ENCODE results near the gene GET3. TPM values are rescaled to one million over a fixed set of nuclear protein-coding genes. Genes with fewer than 3 reads are reported as not detected.
"Not testable (repeated sequence)": the region's sequence is repeated elsewhere in the genome, so short reads cannot be mapped to it uniquely, and the experiment has no call there.

GET3 gene
- total RNA-seq, 1 donor from 2014 or later: 57.5 TPM

DNA sequence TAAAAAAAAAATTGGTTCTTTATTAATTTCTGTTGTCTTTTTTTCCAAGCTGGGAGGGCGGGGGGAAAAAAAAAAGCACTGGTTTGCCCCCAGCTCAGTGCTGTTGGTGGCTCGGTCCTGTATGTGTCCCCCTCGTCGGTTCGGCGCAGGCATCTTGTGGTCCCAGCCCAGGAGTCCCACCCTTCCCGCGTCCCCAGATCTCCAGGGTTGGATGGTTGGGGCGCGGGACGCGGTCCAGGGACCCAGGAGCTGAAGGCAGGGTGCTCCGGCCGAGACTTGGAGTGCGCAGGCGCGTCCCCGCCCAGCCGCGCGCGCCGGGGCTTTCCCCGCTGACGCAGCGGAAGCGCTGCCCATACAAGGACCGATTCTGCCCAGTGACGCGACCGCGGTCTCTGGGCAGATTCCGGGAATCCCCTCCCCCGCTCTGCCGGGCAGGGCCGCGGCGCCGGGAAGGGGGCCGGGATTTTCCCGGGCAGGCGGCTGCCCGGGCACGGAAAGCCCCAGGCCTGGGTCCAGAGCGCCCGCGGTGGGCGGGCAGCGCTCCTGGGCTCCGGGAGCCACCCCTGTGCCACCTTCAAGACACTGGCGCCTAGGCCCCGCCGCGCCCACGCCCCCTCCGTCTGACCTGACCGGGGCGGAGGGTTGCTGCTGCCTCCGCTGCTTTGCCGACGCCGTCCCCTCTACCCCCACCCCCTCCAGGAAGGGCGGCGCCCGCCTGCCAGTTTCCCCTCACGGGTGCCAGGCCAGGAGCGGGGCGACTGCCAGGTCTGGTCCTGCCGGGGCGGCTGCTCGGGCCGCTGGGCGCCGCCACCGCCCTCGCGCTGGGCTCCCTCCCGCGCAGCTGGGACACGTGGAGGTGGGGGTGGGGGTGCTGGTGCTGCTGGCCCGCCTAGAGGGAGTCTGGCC lies 56.2 kb downstream of the GET3 start:
- H3K27me3 ChIP-seq (ENCODE audit: low read depth): no peaks in the 10 kb centered on the region
- H3K9me3 ChIP-seq: no peaks in the 10 kb centered on the region
- H3K4me3 ChIP-seq: peak overlapping the region; percentile 95
- TF ChIP-seq, protein P1, sequence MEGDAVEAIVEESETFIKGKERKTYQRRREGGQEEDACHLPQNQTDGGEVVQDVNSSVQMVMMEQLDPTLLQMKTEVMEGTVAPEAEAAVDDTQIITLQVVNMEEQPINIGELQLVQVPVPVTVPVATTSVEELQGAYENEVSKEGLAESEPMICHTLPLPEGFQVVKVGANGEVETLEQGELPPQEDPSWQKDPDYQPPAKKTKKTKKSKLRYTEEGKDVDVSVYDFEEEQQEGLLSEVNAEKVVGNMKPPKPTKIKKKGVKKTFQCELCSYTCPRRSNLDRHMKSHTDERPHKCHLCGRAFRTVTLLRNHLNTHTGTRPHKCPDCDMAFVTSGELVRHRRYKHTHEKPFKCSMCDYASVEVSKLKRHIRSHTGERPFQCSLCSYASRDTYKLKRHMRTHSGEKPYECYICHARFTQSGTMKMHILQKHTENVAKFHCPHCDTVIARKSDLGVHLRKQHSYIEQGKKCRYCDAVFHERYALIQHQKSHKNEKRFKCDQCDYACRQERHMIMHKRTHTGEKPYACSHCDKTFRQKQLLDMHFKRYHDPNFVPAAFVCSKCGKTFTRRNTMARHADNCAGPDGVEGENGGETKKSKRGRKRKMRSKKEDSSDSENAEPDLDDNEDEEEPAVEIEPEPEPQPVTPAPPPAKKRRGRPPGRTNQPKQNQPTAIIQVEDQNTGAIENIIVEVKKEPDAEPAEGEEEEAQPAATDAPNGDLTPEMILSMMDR (IDR thresholded peaks at IDR 0.05): no peak
- H3K36me3 ChIP-seq: peaks cover 5% of the 10 kb centered on the region
- peaks cover 32% of the 10 kb centered on the region for H3K4me1 ChIP-seq
- ATAC-seq (peak; percentile 54 to 61), DNase-seq (peak; percentile 94)
- intact Hi-C loops (cut with DNase I): no loop called here
- peak overlapping the region; percentile 99 for H3K27ac ChIP-seq

- intact Hi-C loops (cut with DNase I): no loop called here
- Histone ChIP-seq H3K9me3 (no peaks in the 10 kb centered on the region), H3K4me1 (peaks cover 24% of the 10 kb centered on the region), H3K4me3 (peak overlapping the region; percentile 95), H3K36me3 (peaks cover 13% of the 10 kb centered on the region), H3K27me3 (ENCODE audit: low read depth) (no peaks in the 10 kb centered on the region), H3K27ac (peak overlapping the region; percentile 99)
- no peak for DNase-seq
- TF ChIP-seq, protein P1 (IDR thresholded peaks at IDR 0.05): no peak
- ATAC-seq: no peak
These were observed 57.1 kb downstream of the GET3 start for GRCh38 chr19:12794196-12794941.

DNA sequence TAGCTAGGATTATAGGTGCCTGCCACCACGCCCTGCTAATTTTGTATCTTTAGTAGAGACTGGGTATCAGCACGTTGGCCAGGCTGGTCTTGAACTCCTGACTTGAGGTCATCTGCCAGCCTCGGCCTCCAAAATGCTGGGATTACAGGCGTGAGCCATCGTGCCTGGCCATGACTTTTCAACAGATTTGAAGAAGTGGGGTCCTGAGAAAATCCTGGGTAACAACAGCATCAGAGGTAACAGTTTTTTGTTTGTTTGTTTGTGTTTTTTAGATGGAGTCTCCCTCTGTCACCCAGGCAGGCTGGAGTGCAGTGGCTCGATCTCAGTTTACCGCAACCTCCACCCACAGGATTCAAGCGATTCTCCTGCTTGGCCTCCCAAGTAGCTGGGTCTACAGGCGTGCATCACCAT lies 57.7 kb downstream of the GET3 start:
- ATAC-seq: no peak
- no peak overlapping the region for H3K4me3 ChIP-seq
- intact Hi-C loops (cut with DNase I): no loop called here

GRCh38 chr19:12796146-12797071 lies 59.1 kb downstream of the GET3 start:
- Histone ChIP-seq H3K4me1 (peaks cover 37% of the 10 kb centered on the region), H3K27ac (peak overlapping the region; percentile 65), H3K36me3 (peaks cover 24% of the 10 kb centered on the region), H3K9me3 (no peaks in the 10 kb centered on the region), H3K27me3 (ENCODE audit: low read depth) (no peaks in the 10 kb centered on the region), H3K4me3 (peak overlapping the region; percentile 30)
- ATAC-seq: peak; percentile 10 to 27
- peak; percentile 81 for DNase-seq
- TF ChIP-seq, protein P1 (IDR thresholded peaks at IDR 0.05): peak; percentile 93
- intact Hi-C loops (cut with DNase I): no loop called here

More for the DNA sequence above, 57.7 kb downstream of the GET3 start:
- TF ChIP-seq, protein P1 (IDR thresholded peaks at IDR 0.05): no peak
- Histone ChIP-seq H3K36me3 (peaks cover 19% of the 10 kb centered on the region), H3K9me3 (no peaks in the 10 kb centered on the region), H3K27me3 (ENCODE audit: low read depth) (no peaks in the 10 kb centered on the region), H3K27ac (peak overlapping the region; percentile 99), H3K4me1 (peaks cover 25% of the 10 kb centered on the region)
- DNase-seq: no peak

- no peak for DNase-seq
- H3K27ac ChIP-seq: no peak overlapping the region
- TF ChIP-seq, protein P1 (IDR thresholded peaks at IDR 0.05): no peak
These were observed 59.9 kb downstream of the GET3 start for GRCh38 chr19:12797141-12797587.

DNA sequence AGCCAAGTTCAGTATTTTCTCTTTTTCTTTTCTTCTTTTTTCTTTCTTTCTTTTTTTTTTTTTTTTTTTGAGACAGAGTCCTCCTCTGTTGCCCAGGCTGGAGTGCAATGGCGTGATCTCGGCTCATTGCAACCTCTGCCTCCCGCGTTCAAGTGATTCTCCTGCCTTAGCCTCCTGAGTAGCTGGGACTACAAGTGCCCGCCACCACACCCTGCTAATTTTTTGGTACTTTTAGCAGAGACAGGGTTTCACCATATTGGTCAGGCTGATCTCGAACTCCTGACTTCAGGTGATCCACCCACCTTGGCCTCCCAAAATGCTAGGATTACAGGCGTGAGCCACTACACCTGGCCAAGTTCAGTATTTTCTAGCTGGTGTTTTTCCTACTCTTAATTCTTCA lies 60.3 kb downstream of the GET3 start:
- Histone ChIP-seq H3K4me1 (peaks cover 45% of the 10 kb centered on the region), H3K36me3 (peaks cover 24% of the 10 kb centered on the region)
- ATAC-seq; H3K27ac ChIP-seq; intact Hi-C loops (cut with DNase I); H3K4me3 ChIP-seq; DNase-seq; H3K9me3 ChIP-seq; H3K27me3 ChIP-seq (ENCODE audit: low read depth): not testable (repeated sequence)

More at GRCh38 chr19:12797141-12797587, 59.9 kb downstream of the GET3 start:
- Histone ChIP-seq H3K36me3 (peaks cover 24% of the 10 kb centered on the region), H3K9me3 (no peaks in the 10 kb centered on the region), H3K4me3 (no peak overlapping the region), H3K4me1 (peaks cover 40% of the 10 kb centered on the region), H3K27me3 (ENCODE audit: low read depth) (no peaks in the 10 kb centered on the region)
- ATAC-seq: no peak
- intact Hi-C loops (cut with DNase I): no loop called here

Data from lower lobe of right lung (tissue), 2 donors.